ENCODE measurements around the gene TMEM125.

TMEM125 gene

GRCh38 chr1:43313771-43314170 lies 44.0 kb downstream of the TMEM125 start:
- DNase-seq, result no peak

GRCh38 chr1:43314233-43314632 lies 44.5 kb downstream of the TMEM125 start:
- DNase-seq, result no peak

- DNase-seq, result no peak
Measured at GRCh38 chr1:43315481-43315880, 45.7 kb downstream of the TMEM125 start.

GRCh38 chr1:43315963-43316737 lies 46.4 kb downstream of the TMEM125 start:
- DNase-seq, result peak in 1 of 2 donors; percentile 23

DNA sequence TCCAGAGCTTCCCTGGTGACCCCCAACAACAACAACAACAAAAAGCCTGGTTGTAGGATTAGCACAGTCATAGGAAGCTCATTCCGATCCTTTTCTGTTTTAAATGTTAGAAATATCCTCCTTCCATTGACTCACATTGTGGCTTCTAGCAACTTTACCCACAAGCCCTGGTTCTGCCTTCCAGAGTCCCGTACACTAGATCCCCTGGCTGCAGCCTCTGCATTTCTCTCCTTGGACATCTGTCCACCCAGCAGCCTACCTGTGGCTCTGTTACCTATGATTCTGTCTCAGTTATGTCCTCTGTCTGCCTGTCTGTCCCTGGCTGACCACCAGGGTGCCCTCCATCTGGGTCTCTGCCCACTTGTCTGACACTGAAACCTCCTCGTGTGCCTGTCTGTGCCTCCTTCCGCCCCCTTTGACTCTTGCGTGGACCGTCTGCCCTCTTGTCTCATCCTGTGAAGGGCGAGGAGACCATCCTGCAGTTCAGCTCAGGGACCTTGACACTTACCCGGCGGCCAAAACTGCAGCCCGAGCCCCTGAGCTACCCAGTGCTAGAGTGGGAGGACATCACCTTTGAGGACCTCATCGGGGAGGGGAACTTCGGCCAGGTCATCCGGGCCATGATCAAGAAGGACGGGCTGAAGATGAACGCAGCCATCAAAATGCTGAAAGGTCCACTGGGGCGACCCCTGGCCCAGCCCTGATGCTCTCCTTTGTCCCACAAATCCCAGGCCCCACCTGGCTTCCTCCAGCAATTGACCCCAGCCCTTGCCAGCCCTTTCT lies 47.1 kb downstream of the TMEM125 start:
- no peak for DNase-seq

DNA sequence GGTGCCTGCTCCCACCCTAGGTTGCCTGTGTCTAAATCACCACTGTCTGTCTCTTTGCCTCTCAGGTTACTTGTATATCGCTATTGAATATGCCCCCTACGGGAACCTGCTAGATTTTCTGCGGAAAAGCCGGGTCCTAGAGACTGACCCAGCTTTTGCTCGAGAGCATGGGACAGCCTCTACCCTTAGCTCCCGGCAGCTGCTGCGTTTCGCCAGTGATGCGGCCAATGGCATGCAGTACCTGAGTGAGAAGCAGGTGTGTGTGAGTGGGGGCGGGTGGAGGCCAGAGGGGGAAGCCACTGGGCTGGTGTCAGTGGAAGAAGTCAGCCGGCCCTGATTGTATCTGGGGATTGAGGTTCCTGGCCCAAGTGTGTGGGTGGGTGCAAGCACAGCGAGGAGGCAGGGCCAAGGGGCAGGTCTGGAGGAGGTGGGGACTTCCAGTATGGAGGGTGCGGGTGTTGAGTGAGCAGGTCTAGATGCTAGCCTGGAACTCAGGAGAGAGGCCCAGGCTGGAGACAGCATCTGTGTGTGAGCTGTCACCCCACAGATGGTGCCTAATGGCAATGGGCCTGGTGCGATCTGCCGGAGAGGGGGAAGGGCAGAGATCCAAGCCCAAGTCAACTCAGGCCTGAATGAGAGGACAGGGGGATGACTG lies 48.2 kb downstream of the TMEM125 start:
- peak in 1 of 2 donors; percentile 60 for DNase-seq

GRCh38 chr1:43318831-43319230 lies 49.0 kb downstream of the TMEM125 start:
- no peak for DNase-seq

DNA sequence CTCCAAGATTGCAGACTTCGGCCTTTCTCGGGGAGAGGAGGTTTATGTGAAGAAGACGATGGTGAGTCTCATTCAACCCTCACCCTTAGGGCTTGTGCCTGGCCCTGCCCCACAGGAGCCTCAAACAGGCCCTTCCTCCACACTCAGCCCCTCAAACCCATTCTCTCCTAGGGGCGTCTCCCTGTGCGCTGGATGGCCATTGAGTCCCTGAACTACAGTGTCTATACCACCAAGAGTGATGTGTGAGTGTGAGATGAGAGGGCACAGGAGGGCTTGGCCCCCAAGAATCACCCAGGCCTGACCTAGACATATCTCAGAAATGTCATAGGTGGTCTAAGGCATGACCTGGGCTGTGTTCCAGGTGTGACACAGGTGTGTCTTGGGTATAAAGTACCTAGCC lies 49.5 kb downstream of the TMEM125 start:
- no peak for DNase-seq

GRCh38 chr1:43319766-43320165 lies 50.0 kb downstream of the TMEM125 start:
- DNase-seq, result no peak

GRCh38 chr1:43321331-43321891 lies 51.6 kb downstream of the TMEM125 start:
- no peak for DNase-seq

DNA sequence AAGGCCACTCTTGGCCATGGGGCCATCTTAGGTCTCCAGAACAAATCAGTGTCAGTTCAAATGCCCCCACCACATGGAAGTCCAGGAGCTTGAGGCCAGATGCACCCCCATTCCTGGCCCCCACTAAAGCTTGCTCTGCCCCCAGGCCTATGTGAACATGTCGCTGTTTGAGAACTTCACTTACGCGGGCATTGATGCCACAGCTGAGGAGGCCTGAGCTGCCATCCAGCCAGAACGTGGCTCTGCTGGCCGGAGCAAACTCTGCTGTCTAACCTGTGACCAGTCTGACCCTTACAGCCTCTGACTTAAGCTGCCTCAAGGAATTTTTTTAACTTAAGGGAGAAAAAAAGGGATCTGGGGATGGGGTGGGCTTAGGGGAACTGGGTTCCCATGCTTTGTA lies 52.7 kb downstream of the TMEM125 start:
- DNase-seq, result no peak
